Measurements from ENCODE around the gene BMPR1A.

DNA sequence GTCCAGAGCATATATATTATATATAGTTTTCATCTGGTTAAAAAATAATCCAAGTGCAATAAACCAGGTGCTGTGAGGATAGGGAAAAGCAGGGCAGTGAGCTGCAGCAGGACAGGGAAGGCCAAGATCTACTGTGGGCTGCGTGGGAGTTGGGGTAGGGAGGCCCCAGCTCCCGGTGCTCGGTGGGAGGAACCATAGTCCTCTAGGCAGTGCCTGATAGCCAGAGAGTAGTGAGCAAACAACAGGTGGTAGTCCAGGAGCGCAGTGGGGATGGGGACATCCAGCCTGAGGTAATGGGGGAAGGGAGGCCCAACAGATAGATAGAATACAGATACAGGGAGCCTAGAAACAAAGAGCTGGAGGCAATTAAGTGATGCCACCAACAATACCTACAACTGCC lies 4.1 kb upstream of the BMPR1A start:
- TF ChIP-seq, protein P1, sequence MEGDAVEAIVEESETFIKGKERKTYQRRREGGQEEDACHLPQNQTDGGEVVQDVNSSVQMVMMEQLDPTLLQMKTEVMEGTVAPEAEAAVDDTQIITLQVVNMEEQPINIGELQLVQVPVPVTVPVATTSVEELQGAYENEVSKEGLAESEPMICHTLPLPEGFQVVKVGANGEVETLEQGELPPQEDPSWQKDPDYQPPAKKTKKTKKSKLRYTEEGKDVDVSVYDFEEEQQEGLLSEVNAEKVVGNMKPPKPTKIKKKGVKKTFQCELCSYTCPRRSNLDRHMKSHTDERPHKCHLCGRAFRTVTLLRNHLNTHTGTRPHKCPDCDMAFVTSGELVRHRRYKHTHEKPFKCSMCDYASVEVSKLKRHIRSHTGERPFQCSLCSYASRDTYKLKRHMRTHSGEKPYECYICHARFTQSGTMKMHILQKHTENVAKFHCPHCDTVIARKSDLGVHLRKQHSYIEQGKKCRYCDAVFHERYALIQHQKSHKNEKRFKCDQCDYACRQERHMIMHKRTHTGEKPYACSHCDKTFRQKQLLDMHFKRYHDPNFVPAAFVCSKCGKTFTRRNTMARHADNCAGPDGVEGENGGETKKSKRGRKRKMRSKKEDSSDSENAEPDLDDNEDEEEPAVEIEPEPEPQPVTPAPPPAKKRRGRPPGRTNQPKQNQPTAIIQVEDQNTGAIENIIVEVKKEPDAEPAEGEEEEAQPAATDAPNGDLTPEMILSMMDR (conservative IDR thresholded peaks at IDR 0.05), result no peak
- TF ChIP-seq ZFX (IDR thresholded peaks at IDR 0.05), result no peak

All from C4-2B (cell line).